Heart left ventricle (tissue), 13 donors: ENCODE results near the gene CDCA7.

Source experiments
- CTCF ChIP-seq, 12 donors: fragments of 200-600 bp; sonication (generic) in 4 of 12; IDR thresholded peaks; one replicate each; pipeline versions ENCODE4 v1.5.0 to v1.8.0; 2018 to 2022; ENCODE audit warnings: antibody characterized with exemption in 12 of 12, mild to moderate bottlenecking in 5 of 12
- POLR2A ChIP-seq, 2 donors: fragments of 450-650 bp; IDR thresholded peaks; one replicate each; pipeline ENCODE4 v1.6.1; 2017; ENCODE audit warnings: antibody characterized with exemption in 2 of 2, mild to moderate bottlenecking in 2 of 2, moderate library complexity in 2 of 2
- donor health status: ischemic (EF 13 %, LVEDD 7.1; RV severe dilation, severe dysfunction).
- donor health status: DM: no; HTN: yes; CAD: no.
- donor health status: DM: no; HTN: no; CAD: no.
- donor health status: ischemic (EF 25% LVEDD 6.9; RV normal size, moderate dysfunction).
- donor health status: ischemic (EF 25% LVEDD 5.7; RV mildly dilated, moderate dysfunction).
- donor health status: ischemic (EF 35%, LVEDD 5.7; RV mildly dilated, moderate dysfunction).
- donor health status: nonischemic (EF 11% LVEDD 7.7; RV severe dilation, severe dysfunction).
- donor health status: DM: yes; HTN: yes; CAD: no.
- donor health status: PGD.
- donor health status: ischemic (EF 29% LVEDD 5.4; RV normal size, mild dysfunction).
- donor health status: nonischemic (EF 23%, LVEDD 6.1; RV moderate dilation, normal function).

DNA sequence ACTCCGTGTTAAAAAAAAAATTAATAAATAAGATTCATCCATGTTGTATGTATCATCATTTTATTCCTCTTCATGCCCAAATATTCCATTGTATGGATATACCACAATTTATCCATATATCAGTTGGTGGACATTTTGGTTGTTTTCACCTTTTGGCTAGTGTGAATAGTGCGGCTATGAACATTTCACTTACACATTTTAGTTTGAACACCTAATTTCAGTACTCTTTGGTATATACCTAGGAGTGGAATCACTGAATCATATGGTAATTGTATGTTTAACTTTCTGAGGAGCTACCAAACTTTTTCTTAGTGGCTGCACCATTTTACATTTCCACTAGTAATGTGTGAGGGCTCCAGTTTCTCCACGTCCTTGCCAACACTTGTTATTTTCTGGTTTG is 20.0 kb downstream of the CDCA7 start:
- TF ChIP-seq CTCF (IDR thresholded peaks at IDR 0.05): no peak
- no peak for TF ChIP-seq POLR2A (IDR thresholded peaks at IDR 0.05)
